ENCODE results near the gene FHOD3.
"Not testable (repeated sequence)": the region's sequence is repeated elsewhere in the genome, so short reads cannot be mapped to it uniquely, and the experiment has no call there.

Gene FHOD3

GRCh38 chr18:36786686-36787085 lies 489.2 kb downstream of the FHOD3 start:
- no peak for DNase-seq (ENCODE audit: low read depth in 3 of 3)

GRCh38 chr18:36792634-36793283 lies 495.2 kb downstream of the FHOD3 start:
- no peak for DNase-seq (ENCODE audit: low read depth in 3 of 3)

GRCh38 chr18:36798738-36799473 lies 501.4 kb downstream of the FHOD3 start:
- DNase-seq (ENCODE audit: low read depth in 3 of 3) = no peak

- no peak for DNase-seq (ENCODE audit: low read depth in 3 of 3)
These were observed 507.6 kb downstream of the FHOD3 start for GRCh38 chr18:36805105-36805504.

GRCh38 chr18:36808681-36809080 lies 511.2 kb downstream of the FHOD3 start:
- no peak for DNase-seq (ENCODE audit: low read depth in 3 of 3)

- DNase-seq (ENCODE audit: low read depth in 3 of 3) = peak in 2 of 3 experiments; percentile 2 to 5
These were observed 512.3 kb downstream of the FHOD3 start for GRCh38 chr18:36809590-36810381.

- no peak for DNase-seq (ENCODE audit: low read depth in 3 of 3)
These were observed 513.9 kb downstream of the FHOD3 start for GRCh38 chr18:36811430-36811829.

GRCh38 chr18:36811955-36812354 lies 514.4 kb downstream of the FHOD3 start:
- DNase-seq (ENCODE audit: low read depth in 3 of 3) = no peak

GRCh38 chr18:36812678-36813077 lies 515.2 kb downstream of the FHOD3 start:
- no peak for DNase-seq (ENCODE audit: low read depth in 3 of 3)

GRCh38 chr18:36813101-36813775 lies 515.7 kb downstream of the FHOD3 start:
- no peak for DNase-seq (ENCODE audit: low read depth in 3 of 3)

- no peak for DNase-seq (ENCODE audit: low read depth in 3 of 3)
These were observed 516.3 kb downstream of the FHOD3 start for GRCh38 chr18:36813824-36814223.

- no peak for DNase-seq (ENCODE audit: low read depth in 3 of 3)
These were observed 517.5 kb downstream of the FHOD3 start for GRCh38 chr18:36814994-36815393.

GRCh38 chr18:36816096-36816495 lies 518.6 kb downstream of the FHOD3 start:
- DNase-seq (ENCODE audit: low read depth in 3 of 3) = not testable (repeated sequence)

- DNase-seq (ENCODE audit: low read depth in 3 of 3) = no peak
These were observed 519.5 kb downstream of the FHOD3 start for GRCh38 chr18:36817039-36817438.

- no peak for DNase-seq (ENCODE audit: low read depth in 3 of 3)
These were observed 521.1 kb downstream of the FHOD3 start for GRCh38 chr18:36818652-36819051.

GRCh38 chr18:36819621-36820020 lies 522.1 kb downstream of the FHOD3 start:
- DNase-seq (ENCODE audit: low read depth in 3 of 3) = no peak

- DNase-seq (ENCODE audit: low read depth in 3 of 3) = no peak
These were observed 524.2 kb downstream of the FHOD3 start for GRCh38 chr18:36821681-36822080.

- no peak for DNase-seq (ENCODE audit: low read depth in 3 of 3)
These were observed 528.0 kb downstream of the FHOD3 start for GRCh38 chr18:36825526-36825925.

GRCh38 chr18:36826556-36826955 lies 529.0 kb downstream of the FHOD3 start:
- DNase-seq (ENCODE audit: low read depth in 3 of 3) = no peak

GRCh38 chr18:36828157-36828629 lies 530.7 kb downstream of the FHOD3 start:
- DNase-seq (ENCODE audit: low read depth in 3 of 3) = peak in 2 of 3 experiments; percentile 2 to 4

GRCh38 chr18:36828630-36829361 lies 531.3 kb downstream of the FHOD3 start, which contains the start of the genes KIAA1328 and TPGS2:
Gene KIAA1328, plus strand, starts transcription at chr18:36829127. Its CDS starts 12 bp downstream, at chr18:36829139.
Gene TPGS2, minus strand, starts transcription at chr18:36829002. Its CDS starts 235 bp downstream, at chr18:36828767.
- peak; percentile 67 to 78 (median 71) for DNase-seq (ENCODE audit: low read depth in 3 of 3)

Data from stimulated activated CD4-positive, alpha-beta T cell treated with anti-CD3 and anti-CD28 coated beads, TNF-alpha, amount 100 ng/mL, for 4 hours (primary cell).